Endometrial microvascular endothelial cells (primary cell): ENCODE data around the gene PTPN22. TPM values are rescaled to one million over a fixed set of nuclear protein-coding genes. Genes with fewer than 3 reads are reported as not detected.

Experiments
- in situ Hi-C: cut with HindIII; loops from 2 replicates; pipeline ENCODE4 v1.10.0; 2017; ENCODE audit warnings: low sequenced_read_pairs, low pct_unique_long_range_greater_than_20kb; ENCODE audit errors: inconsistent ontology term
- total RNA-seq: library from RNA; depleted of rRNA; stranded (reverse); fragments of >200 nt; gene quantifications from one replicate; pipeline ENCODE4 v1.2.3, GENCODE V29; 2015; ENCODE audit errors: inconsistent ontology term

PTPN22 gene
- total RNA-seq, 1 donor from 2014 or later: 26.9 TPM

- in situ Hi-C loops: no loop called here
Observed at GRCh38 chr1:113809670-113810602, 61.6 kb downstream of the PTPN22 start.

GRCh38 chr1:113808450-113809195 is 62.9 kb downstream of the PTPN22 start:
- in situ Hi-C loops: no loop called here

GRCh38 chr1:113805639-113806038 is 65.9 kb downstream of the PTPN22 start:
- in situ Hi-C loops: no loop called here

- in situ Hi-C loops: no loop called here
Observed at GRCh38 chr1:113805256-113805531, 66.3 kb downstream of the PTPN22 start.

GRCh38 chr1:113804421-113805255 is 66.9 kb downstream of the PTPN22 start:
- in situ Hi-C loops: no loop called here

- in situ Hi-C loops: no loop called here
Observed at GRCh38 chr1:113802367-113803007, 69.0 kb downstream of the PTPN22 start.

- in situ Hi-C loops: no loop called here
Observed at GRCh38 chr1:113800487-113800886, 71.0 kb downstream of the PTPN22 start.

- in situ Hi-C loops: no loop called here
Observed at GRCh38 chr1:113797472-113797871, 74.0 kb downstream of the PTPN22 start.

GRCh38 chr1:113793878-113794834 is 77.4 kb downstream of the PTPN22 start:
- in situ Hi-C loops: no loop called here

GRCh38 chr1:113792986-113793385 is 78.5 kb downstream of the PTPN22 start:
- in situ Hi-C loops: no loop called here

GRCh38 chr1:113792471-113792870 is 79.0 kb downstream of the PTPN22 start:
- in situ Hi-C loops: no loop called here

- in situ Hi-C loops: no loop called here
Observed at GRCh38 chr1:113788802-113789201, 82.7 kb downstream of the PTPN22 start.

GRCh38 chr1:113787663-113788062 is 83.8 kb downstream of the PTPN22 start:
- in situ Hi-C loops: no loop called here

GRCh38 chr1:113786069-113786468 is 85.4 kb downstream of the PTPN22 start:
- in situ Hi-C loops: no loop called here

GRCh38 chr1:113784104-113784779 is 87.3 kb downstream of the PTPN22 start:
- in situ Hi-C loops: no loop called here

GRCh38 chr1:113783254-113784103 is 88.0 kb downstream of the PTPN22 start:
- in situ Hi-C loops: no loop called here
